Kidney epithelial cell (primary cell): Measurements from ENCODE around the gene PLS3. TPM values are rescaled to one million over a fixed set of nuclear protein-coding genes. Genes with fewer than 3 reads are reported as not detected.
"Not testable (repeated sequence)": the region's sequence is repeated elsewhere in the genome, so short reads cannot be mapped to it uniquely, and the experiment has no call there.

Source experiments
- DNase-seq: peaks from one replicate; pipeline ENCODE4 v3.0.0-alpha.2; 2010; ENCODE audit warnings: low read depth
- H3K27me3 ChIP-seq: 2 replicates; pipeline ENCODE4 v1.6.0; 2011; ENCODE audit warnings: low read length; ENCODE audit not compliant: control insufficient read depth, insufficient read depth
- H3K36me3 ChIP-seq: 2 replicates; pipeline ENCODE4 v1.5.1; 2011; ENCODE audit warnings: low read length; ENCODE audit not compliant: control insufficient read depth, insufficient read depth
- H3K4me3 ChIP-seq: 2 replicates; pipeline ENCODE4 v1.5.1; 2011; ENCODE audit warnings: low read depth, mild to moderate bottlenecking, control low read depth, low read length
- CTCF ChIP-seq: IDR thresholded peaks from 2 replicates; pipeline ENCODE4 v1.5.1; 2011; ENCODE audit warnings: mild to moderate bottlenecking, moderate library complexity, low read length, control low read depth, inconsistent platforms; ENCODE audit not compliant: insufficient read depth, poor library complexity, severe bottlenecking
- total RNA-seq: library from RNA; depleted of rRNA; stranded (reverse); fragments of >200 nt; gene quantifications from 2 replicates; pipeline ENCODE4 v1.2.3, GENCODE V29; 2015

Gene PLS3
- total RNA-seq, 1 donor from 2014 or later = 79.6 TPM

GRCh38 chrX:115533485-115533884, 27.5 kb upstream of the PLS3 start:
- no peak for DNase-seq
- Histone ChIP-seq H3K4me3 (no peak overlapping the region), H3K27me3 (no peaks in the 10 kb centered on the region), H3K36me3 (no peaks in the 10 kb centered on the region)
- no peak for TF ChIP-seq CTCF

GRCh38 chrX:115534383-115534782, 26.6 kb upstream of the PLS3 start:
- Histone ChIP-seq H3K4me3 (no peak overlapping the region), H3K27me3 (no peaks in the 10 kb centered on the region), H3K36me3 (no peaks in the 10 kb centered on the region)
- no peak for TF ChIP-seq CTCF
- DNase-seq = no peak

- Histone ChIP-seq H3K4me3 (no peak overlapping the region), H3K27me3 (no peaks in the 10 kb centered on the region), H3K36me3 (no peaks in the 10 kb centered on the region)
- no peak for DNase-seq
- no peak for TF ChIP-seq CTCF
Observed at GRCh38 chrX:115535421-115535820, 25.6 kb upstream of the PLS3 start.

- DNase-seq = no peak
- H3K36me3 ChIP-seq = no peaks in the 10 kb centered on the region
- H3K4me3 ChIP-seq = no peak overlapping the region
- H3K27me3 ChIP-seq = no peaks in the 10 kb centered on the region
- TF ChIP-seq CTCF = no peak
Observed at GRCh38 chrX:115535844-115536243, 25.1 kb upstream of the PLS3 start.

GRCh38 chrX:115539841-115540240, 21.1 kb upstream of the PLS3 start:
- Histone ChIP-seq H3K4me3 (no peak overlapping the region), H3K36me3 (no peaks in the 10 kb centered on the region), H3K27me3 (no peaks in the 10 kb centered on the region)
- no peak for DNase-seq
- no peak for TF ChIP-seq CTCF

GRCh38 chrX:115541045-115541444, 19.9 kb upstream of the PLS3 start:
- not testable (repeated sequence) for H3K36me3 ChIP-seq, H3K27me3 ChIP-seq, H3K4me3 ChIP-seq, DNase-seq
